GM18873 (cell line): ENCODE measurements around the gene OR14K1.
"Not testable (repeated sequence)": the region's sequence is repeated elsewhere in the genome, so short reads cannot be mapped to it uniquely, and the experiment has no call there.

Source experiments
- ATAC-seq: cut with Tn5 transposase; IDR thresholded peaks from one replicate; pipeline ENCODE4 v1.9.1; 2021; ENCODE audit warnings: mild to moderate bottlenecking, moderate library complexity, moderate number of reproducible peaks; ENCODE audit not compliant: unreplicated experiment, low FRiP score

Gene OR14K1, protein sequence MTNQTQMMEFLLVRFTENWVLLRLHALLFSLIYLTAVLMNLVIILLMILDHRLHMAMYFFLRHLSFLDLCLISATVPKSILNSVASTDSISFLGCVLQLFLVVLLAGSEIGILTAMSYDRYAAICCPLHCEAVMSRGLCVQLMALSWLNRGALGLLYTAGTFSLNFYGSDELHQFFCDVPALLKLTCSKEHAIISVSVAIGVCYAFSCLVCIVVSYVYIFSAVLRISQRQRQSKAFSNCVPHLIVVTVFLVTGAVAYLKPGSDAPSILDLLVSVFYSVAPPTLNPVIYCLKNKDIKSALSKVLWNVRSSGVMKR

DNA sequence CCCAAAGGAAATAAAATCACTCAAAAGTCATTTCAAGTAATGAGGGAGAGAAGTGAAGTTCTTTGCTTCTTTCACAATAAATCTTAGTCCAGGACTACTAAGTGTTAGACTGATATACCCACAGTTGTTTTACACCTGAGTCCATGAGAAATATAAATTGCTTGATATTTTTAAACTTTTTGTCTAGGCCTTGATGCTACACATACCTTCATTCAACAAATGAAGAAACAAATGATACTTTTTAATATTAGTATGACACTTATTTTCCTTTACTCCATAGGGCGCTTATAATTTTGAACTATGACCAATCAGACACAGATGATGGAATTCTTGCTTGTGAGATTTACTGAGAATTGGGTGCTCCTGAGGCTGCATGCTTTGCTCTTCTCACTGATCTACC is at the start of gene OR14K1:
Gene OR14K1 (plus strand): TSS at position 301 of the 400 bp plus-strand sequence. CDS start 0 bp downstream, at position 301.
- no peak for ATAC-seq

DNA sequence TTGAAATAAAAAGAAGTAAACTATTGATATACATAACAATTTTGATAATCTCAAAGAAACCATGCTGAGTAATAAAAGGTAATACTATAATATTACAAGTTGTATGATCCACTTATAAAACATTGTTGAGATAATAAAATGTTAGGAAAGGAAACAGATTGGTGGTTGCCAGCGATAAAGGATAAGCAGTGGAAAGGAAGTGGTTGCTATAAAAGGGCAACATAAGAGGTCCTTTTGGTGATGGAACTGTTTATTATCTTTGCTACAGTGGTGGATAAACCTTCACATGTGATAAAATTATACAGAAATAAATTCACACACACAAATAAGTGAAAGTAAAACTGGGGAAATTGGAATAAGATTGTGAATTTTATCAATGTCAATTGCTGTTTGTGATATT is 37.1 kb upstream of the OR14K1 start:
- ATAC-seq: no peak

DNA sequence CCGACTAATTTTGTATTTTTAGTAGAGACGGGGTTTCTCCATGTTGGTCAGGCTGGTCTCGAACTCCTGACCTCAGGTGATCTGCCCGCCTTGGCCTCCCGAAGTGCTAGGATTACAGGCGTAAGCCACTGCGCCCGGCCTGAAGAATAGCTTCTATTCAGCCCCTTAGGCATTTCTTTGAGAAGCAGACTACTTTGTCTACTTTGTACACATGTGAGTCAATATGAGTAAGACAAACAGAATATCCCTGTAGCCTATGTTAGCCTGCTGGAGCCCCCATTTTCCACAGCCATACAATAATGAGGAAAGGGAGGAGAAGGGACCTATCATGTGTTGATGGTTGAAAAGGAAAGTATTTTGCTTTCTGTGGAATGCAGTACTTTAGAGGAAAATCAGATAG is 27.7 kb upstream of the OR14K1 start:
- not testable (repeated sequence) for ATAC-seq

DNA sequence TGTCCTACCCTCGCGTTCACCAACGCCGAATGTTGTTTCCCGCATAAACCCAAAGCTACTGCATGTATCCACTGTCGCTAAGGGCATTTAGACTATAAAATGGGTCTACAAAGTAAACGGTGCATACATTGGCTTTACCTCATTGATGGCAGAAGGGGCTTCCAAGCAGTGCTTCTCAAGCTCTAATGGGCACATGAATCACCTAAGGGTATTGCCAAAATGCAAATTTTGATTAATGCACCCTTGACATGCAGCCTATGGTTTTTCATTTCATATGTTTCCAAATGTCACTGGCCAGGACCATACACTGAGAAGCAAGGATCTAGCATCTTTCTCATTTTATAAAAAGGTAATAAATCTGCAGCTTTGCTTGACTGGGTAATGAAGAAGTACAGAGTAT is 24.7 kb upstream of the OR14K1 start:
- no peak for ATAC-seq

DNA sequence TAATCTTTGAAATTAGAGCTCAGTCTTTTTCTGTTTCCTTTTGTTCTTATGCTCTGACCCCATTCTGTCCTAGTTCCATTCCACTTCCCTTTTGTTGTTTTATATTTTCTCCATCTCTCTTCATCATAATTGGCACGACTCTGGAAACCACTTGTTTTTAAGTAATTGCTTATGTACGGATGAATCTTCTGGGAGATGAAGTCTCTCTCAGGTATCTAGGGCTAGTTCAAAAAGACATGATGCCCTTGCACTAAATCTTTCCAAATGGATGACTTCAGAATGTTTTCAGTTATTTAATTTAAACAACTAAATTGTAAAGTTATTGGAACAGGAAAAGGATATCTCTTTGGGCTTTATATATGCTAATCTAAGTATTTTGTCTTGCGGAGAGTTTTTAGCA is 21.9 kb upstream of the OR14K1 start, which contains the start of gene OR6F1:
Gene OR6F1 (minus strand): TSS at position 101 of the 400 bp plus-strand sequence. CDS start 3,891 bp downstream, outside the sequence.
- ATAC-seq: no peak

DNA sequence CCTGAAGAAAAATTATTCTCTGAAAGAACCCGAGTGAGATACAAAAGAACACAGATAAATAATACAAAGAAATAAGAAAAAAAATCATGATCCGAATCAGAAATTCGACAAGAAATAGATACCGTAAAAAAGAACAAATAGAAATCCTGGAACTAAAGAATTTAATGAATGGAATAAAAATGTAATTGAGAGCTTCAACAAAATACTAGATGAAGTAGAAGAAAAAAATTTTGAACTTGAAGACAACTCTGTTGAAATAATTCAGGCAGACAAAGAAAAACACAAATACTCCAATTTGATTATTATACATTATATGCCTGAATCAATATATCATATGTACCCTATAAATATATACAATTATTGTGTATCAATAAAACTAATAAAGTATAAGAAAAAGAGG is 17.2 kb upstream of the OR14K1 start:
- no peak for ATAC-seq

DNA sequence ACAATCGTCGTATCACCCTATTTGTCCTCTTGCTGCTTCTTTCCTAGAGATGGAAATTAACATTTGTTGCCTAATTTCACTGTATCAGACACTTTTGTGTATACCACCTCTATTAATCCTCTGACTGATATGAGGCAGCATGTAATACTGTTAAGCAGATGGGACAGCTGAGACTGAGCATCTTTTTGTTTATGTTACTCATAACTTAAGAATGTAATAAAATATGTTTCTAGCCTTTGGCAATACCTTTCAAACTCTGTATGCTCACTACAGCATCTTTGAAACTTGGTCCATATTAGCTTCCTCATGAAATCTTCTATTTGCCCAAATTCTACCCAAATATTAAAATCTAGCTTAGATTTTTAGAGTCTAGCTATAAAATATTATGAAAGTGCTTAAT is 2.3 kb downstream of the OR14K1 start:
- no peak for ATAC-seq

DNA sequence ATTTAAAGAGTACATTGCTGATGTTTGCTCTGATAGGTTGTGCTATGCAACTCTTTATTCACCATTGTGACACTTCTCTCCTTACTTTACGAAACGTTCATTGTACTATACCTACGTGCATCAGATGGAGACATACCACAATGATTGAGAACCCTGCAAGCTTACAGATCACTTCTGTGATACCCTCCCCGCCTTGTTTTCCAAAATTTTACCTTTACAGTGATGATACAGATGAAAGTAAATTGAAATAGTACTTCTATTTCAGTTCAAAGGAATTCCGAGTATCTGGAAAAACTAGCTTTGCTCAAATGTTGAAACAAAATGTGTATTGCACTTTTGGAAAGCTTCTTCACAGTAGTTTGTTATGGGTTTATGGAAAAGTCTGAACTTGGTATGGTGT is 3.3 kb downstream of the OR14K1 start:
- ATAC-seq: no peak

DNA sequence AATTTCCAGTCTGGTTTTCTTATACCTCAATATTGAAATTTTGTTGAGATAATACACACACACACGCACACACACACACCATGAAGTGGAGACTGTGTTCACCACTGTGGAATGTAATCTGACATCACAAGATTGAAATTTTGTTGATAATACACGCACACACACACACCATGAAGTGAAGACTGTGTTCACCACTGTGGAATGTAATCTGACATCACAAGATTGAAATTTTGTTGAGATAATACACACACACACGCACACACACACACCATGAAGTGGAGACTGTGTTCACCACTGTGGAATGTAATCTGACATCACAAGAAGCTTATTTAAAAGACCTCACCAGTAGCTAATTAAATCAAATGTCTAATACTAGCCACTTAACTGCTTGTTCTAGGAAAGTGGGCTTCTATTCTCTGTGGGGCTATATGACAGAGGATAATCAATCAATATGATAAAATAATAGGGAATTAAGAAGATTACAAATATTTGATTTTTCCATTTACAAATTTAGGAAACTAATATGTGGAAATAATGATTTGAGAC is 3.9 kb downstream of the OR14K1 start:
- not testable (repeated sequence) for ATAC-seq

DNA sequence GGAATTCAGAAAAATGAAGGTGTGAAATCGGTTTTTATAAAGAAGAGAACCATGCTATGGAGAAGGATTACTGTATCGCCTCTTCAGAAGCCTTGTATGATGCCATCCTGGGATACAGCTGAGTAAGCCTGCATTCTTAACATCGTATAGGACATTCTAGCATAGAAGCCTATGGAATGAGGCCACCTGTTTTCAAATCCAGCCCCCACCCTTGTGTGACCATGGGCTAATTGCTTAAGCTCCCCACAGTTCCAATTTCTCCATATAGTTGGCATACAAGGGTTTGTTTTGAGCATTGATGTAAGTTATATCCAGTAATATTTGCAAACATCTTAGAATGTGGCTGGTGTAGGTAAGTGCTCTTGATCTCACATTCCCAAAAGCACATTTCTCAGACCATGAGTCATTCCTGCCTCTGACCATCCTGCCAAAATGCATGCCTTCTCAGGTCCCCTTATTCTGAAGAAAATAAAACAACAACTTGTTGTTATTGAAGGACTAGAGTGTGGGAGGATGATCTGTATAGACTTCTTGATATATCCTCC is 8.0 kb downstream of the OR14K1 start:
- ATAC-seq: no peak

DNA sequence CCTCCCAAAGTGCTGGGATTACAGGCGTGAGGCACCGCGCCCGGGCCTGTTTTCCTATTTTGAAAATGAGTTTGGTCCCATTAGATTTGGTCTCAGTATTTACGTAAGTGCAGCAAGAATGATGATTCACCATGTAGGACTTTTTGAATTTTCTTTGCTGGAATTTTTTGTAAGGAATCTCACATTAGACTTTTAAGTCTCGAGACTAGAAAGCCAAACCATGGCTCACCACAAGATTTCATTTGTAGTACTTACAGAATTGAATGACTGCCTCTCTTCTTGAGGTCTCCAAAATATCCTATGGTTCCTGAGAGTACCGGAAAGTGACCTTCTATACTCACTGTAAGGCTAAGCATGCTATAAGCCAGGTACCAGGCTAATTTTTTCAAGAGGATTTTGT is 9.2 kb downstream of the OR14K1 start:
- no peak for ATAC-seq

DNA sequence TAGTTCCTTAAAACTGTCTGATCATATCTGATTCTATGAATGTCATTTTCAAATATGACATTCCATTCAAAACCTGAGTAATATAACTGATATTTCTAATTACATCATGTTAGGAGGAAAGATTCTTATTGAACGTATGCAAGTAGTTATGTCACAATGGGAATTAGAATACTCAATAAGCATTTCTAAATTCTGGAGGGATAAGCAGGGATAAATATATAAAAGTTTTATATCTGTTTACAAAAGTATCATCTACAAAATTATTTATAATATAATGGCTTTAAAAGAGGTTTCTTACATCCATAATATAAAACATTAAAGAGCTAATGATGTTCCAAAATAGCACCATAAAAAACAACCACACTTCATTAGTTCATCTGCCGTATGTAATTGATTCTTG is 9.6 kb downstream of the OR14K1 start, which contains the start of gene OR14A2:
Gene OR14A2 (minus strand): TSS at position 101 of the 400 bp plus-strand sequence.
- ATAC-seq: no peak

DNA sequence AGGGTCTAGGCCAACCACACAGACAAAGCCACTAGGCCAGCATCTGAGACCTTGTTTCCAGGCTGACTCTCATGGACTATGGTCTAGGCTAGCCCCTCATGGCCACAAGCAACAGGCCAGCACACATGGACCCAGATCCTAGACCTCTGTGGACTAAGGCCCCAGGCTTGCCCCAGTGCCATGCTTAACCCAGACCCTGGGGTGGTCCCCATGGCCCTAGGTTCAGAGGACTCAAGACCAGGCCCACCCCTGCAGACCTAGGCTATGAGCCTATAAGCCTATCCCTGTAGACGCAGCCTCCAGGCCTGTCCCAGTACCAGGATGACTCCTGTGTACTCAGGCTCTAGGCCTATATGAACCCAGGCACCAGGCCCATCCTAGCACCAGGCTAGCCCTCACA is 11.5 kb downstream of the OR14K1 start:
- ATAC-seq: no peak

DNA sequence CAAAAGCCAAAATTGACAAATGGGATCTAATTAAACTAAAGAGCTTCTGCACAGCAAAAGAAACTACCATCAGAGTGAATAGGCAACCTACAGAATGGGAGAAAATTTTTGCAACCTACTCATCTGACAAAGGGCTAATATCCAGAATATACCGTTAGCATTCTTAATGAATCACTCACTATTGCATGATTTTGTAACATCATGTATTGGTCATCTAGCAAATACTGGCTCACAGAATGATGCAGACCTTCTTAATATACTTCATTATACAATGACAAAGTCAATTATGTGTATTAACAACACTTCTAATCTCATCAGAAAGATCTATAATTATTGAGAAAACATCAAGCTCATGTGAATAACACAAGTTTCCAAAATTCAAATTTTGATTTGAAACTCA is 15.9 kb downstream of the OR14K1 start:
- ATAC-seq: not testable (repeated sequence)

DNA sequence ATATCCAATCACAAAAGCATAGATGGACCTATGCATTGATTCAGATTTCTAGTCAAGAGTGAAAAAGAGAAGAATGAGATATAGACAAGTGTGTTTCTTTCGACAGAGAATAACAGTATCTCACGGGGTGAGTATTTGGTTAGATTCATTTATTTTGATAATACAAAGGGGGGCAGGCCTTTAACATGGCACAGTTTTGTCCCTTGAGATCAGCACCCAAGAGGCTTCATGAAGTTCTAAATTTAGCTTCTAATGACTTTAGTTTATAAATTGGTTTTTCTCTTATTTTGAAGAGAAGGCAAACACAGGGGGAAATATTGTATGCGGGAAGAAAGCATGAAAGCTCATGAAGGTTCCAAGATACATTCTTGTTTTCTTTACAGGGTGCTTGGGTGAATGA is 22.0 kb downstream of the OR14K1 start, which contains the start of gene OR1C1:
Gene OR1C1 (minus strand): TSS at position 101 of the 400 bp plus-strand sequence. CDS start 2,150 bp downstream, outside the sequence.
- ATAC-seq: no peak

DNA sequence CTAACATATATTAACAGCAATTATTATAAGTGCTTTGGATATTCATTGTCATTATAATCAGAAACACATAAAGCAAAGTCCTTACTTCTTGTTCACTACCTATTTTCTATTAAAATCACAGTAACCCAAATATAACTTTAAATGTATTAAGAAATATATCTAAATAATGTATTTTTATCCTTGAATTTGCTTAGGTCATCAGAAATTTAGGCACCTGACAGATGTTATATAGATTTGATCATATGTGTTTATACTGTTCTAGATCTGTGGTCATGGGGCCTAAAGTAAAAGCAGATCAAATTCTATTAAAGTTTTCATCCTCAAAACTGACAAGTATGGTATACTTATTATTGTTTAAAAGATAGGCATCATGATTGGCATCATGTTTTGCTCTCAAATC is 31.2 kb downstream of the OR14K1 start:
- ATAC-seq: no peak
